Spinal cord (tissue), 10 donors: ENCODE measurements around the gene SERPINB5. TPM values are rescaled to one million over a fixed set of nuclear protein-coding genes. Genes with fewer than 3 reads are reported as not detected.

Source experiments
- DNase-seq, 6 donors: peaks; one replicate each; pipeline versions ENCODE4 v3.0.0 to v3.0.0-alpha.2; 2013 to 2015; ENCODE audit warnings: low spot score in 6 of 6, low read depth in 4 of 6
- H3K27ac ChIP-seq: one replicate; pipeline ENCODE4 v1.5.1; 2013; ENCODE audit warnings: low read depth, low read length, control low read depth
- H3K27me3 ChIP-seq: one replicate; pipeline ENCODE4 v1.6.1; 2013; ENCODE audit warnings: low read length; ENCODE audit not compliant: control insufficient read depth, insufficient read depth
- H3K36me3 ChIP-seq: one replicate; pipeline ENCODE4 v1.6.1; 2013; ENCODE audit warnings: low read length; ENCODE audit not compliant: control insufficient read depth, insufficient read depth
- H3K4me1 ChIP-seq: one replicate; pipeline ENCODE4 v1.6.1; 2013; ENCODE audit warnings: low read length; ENCODE audit not compliant: control insufficient read depth, insufficient read depth
- H3K4me3 ChIP-seq: one replicate; pipeline ENCODE4 v1.5.1; 2013; ENCODE audit warnings: low read depth, low read length, control low read depth
- H3K9me3 ChIP-seq: one replicate; pipeline ENCODE4 v1.6.1; 2013; ENCODE audit warnings: low read length; ENCODE audit not compliant: control insufficient read depth, insufficient read depth
- WGBS: methylation state at CpG from one replicate; pipeline ENCODE4 v1.1.5; 2013; ENCODE audit warnings: missing lambda C conversion rate; ENCODE audit not compliant: insufficient coverage; 5-methylcytosine and 5-hydroxymethylcytosine counted together
- polyA plus RNA-seq, 2 donors: library from polyadenylated mRNA; unstranded; fragments of 120-200 nt; gene quantifications; one replicate each; pipeline ENCODE4 v1.2.1, GENCODE V29; 2013; ENCODE audit not compliant: insufficient read length in 2 of 2
- total RNA-seq, 2 donors: library from RNA; depleted of rRNA in 1 of 2; stranded (reverse); fragments of 120-200 nt in 1 of 2; fragments of >200 nt in 1 of 2; gene quantifications; one replicate each; pipeline versions ENCODE4 v1.2.3 to v1.2.4, GENCODE V29; 2013 to 2014
- donor health status: healthy.

The SERPINB5 gene
- total and polyA plus RNA-seq, 4 donors: 0.20 TPM; not detected in 3

DNA sequence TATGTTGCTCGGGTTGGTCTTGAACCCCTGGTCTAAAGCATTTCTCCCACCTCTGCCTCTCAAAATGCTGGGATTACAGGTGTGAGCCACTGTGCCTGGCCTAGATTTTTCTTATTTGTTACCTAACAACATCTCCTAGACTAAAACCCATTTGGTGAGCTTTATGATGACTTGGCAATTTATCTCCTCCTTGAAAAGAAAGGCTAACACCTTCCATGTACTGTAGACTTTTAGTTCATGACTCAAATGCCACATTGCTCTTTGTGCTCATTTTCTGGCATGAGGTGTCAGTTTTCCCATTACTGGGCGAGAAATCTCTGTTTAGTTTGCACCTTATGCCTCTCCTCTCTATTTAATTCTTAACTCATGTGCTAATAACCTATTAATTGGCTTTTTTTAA is 12.3 kb upstream of the SERPINB5 start:
- no peak overlapping the region for H3K4me3 ChIP-seq

GRCh38 chr18:63465059-63465458 is 11.7 kb upstream of the SERPINB5 start:
- no peak for DNase-seq
- no peaks in the 10 kb centered on the region for H3K9me3 ChIP-seq
- H3K27ac ChIP-seq: no peak overlapping the region
- no peaks in the 10 kb centered on the region for H3K27me3 ChIP-seq
- no peaks in the 10 kb centered on the region for H3K4me1 ChIP-seq
- H3K36me3 ChIP-seq: no peaks in the 10 kb centered on the region
- WGBS: no CpG with 5 or more reads among the region's 2 CpGs
- H3K4me3 ChIP-seq: no peak overlapping the region

More for the DNA sequence above, 12.3 kb upstream of the SERPINB5 start:
- WGBS: no CpG with 5 or more reads among the region's 2 CpGs
- DNase-seq: no peak
- H3K36me3 ChIP-seq: no peaks in the 10 kb centered on the region
- H3K4me1 ChIP-seq: no peaks in the 10 kb centered on the region
- no peaks in the 10 kb centered on the region for H3K9me3 ChIP-seq
- no peaks in the 10 kb centered on the region for H3K27me3 ChIP-seq
- no peak overlapping the region for H3K27ac ChIP-seq

GRCh38 chr18:63467699-63468098 is 9.1 kb upstream of the SERPINB5 start:
- H3K27ac ChIP-seq: no peak overlapping the region
- DNase-seq: no peak

GRCh38 chr18:63468575-63468974 is 8.2 kb upstream of the SERPINB5 start:
- no peak overlapping the region for H3K4me3 ChIP-seq
- WGBS: no CpG with 5 or more reads among the region's 3 CpGs
- no peaks in the 10 kb centered on the region for H3K27me3 ChIP-seq
- no peaks in the 10 kb centered on the region for H3K36me3 ChIP-seq
- no peak overlapping the region for H3K27ac ChIP-seq
- no peak for DNase-seq
- H3K9me3 ChIP-seq: no peaks in the 10 kb centered on the region
- H3K4me1 ChIP-seq: no peaks in the 10 kb centered on the region

More at GRCh38 chr18:63467699-63468098, 9.1 kb upstream of the SERPINB5 start:
- no peaks in the 10 kb centered on the region for H3K9me3 ChIP-seq
- H3K4me3 ChIP-seq: no peak overlapping the region
- no peaks in the 10 kb centered on the region for H3K36me3 ChIP-seq
- H3K27me3 ChIP-seq: no peaks in the 10 kb centered on the region
- H3K4me1 ChIP-seq: no peaks in the 10 kb centered on the region
- 89% methylated on average over 4 of the region's 4 CpGs for WGBS

- 93% methylated on average over 8 of the region's 12 CpGs for WGBS
- Histone ChIP-seq H3K4me3 (no peak overlapping the region), H3K27ac (no peak overlapping the region), H3K9me3 (no peaks in the 10 kb centered on the region), H3K27me3 (no peaks in the 10 kb centered on the region), H3K4me1 (no peaks in the 10 kb centered on the region), H3K36me3 (no peaks in the 10 kb centered on the region)
- no peak for DNase-seq
These were observed 6.0 kb upstream of the SERPINB5 start for GRCh38 chr18:63470751-63471150.

GRCh38 chr18:63472380-63472779 is 4.4 kb upstream of the SERPINB5 start:
- WGBS: 94% methylated on average over 3 of the region's 5 CpGs
- no peak for DNase-seq

GRCh38 chr18:63477200-63477599 is 442 bp downstream of the SERPINB5 start:
- no peak overlapping the region for H3K27ac ChIP-seq
- H3K9me3 ChIP-seq: no peaks in the 10 kb centered on the region

More at GRCh38 chr18:63472380-63472779, 4.4 kb upstream of the SERPINB5 start:
- Histone ChIP-seq H3K36me3 (no peaks in the 10 kb centered on the region), H3K27me3 (no peaks in the 10 kb centered on the region), H3K9me3 (no peaks in the 10 kb centered on the region), H3K27ac (no peak overlapping the region), H3K4me1 (no peaks in the 10 kb centered on the region), H3K4me3 (no peak overlapping the region)

GRCh38 chr18:63477968-63478367 is 1.2 kb downstream of the SERPINB5 start:
- DNase-seq: no peak
- Histone ChIP-seq H3K27ac (no peak overlapping the region), H3K36me3 (no peaks in the 10 kb centered on the region), H3K4me1 (no peaks in the 10 kb centered on the region), H3K4me3 (no peak overlapping the region), H3K9me3 (no peaks in the 10 kb centered on the region), H3K27me3 (no peaks in the 10 kb centered on the region)
- 91% methylated on average over 4 of the region's 6 CpGs for WGBS

More at GRCh38 chr18:63477200-63477599, 442 bp downstream of the SERPINB5 start:
- Histone ChIP-seq H3K36me3 (no peaks in the 10 kb centered on the region), H3K27me3 (no peaks in the 10 kb centered on the region), H3K4me1 (no peaks in the 10 kb centered on the region), H3K4me3 (no peak overlapping the region)
- WGBS: 98% methylated on average over 6 of the region's 7 CpGs
- no peak for DNase-seq

DNA sequence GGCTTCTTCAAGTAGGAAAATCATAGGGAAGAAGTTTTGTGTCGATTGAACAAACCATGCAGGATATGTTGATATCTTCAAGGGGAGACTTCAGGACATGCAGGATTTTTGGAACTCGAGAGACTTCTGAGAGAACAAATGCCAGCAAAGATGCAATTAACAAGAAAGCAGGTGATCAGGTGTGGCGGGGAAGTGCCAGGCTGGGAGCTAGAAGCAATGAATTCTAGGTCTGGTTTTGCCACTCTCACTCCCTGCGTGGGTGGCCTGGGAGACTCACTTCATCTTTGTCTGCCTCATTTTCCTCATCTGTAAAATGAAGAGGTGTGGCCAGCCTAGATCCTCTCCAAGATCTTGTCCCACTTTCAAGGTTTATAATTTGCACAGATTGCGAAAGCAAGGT is 3.1 kb downstream of the SERPINB5 start:
- 96% methylated on average over 3 of the region's 5 CpGs for WGBS

GRCh38 chr18:63480476-63480875 is 3.7 kb downstream of the SERPINB5 start:
- WGBS: no CpG with 5 or more reads among the region's 1 CpG
- H3K4me3 ChIP-seq: no peak overlapping the region
- no peaks in the 10 kb centered on the region for H3K36me3 ChIP-seq
- no peaks in the 10 kb centered on the region for H3K4me1 ChIP-seq
- no peaks in the 10 kb centered on the region for H3K27me3 ChIP-seq
- H3K9me3 ChIP-seq: no peaks in the 10 kb centered on the region
- no peak overlapping the region for H3K27ac ChIP-seq
- DNase-seq: no peak

More for the DNA sequence above, 3.1 kb downstream of the SERPINB5 start:
- H3K9me3 ChIP-seq: no peaks in the 10 kb centered on the region
- no peaks in the 10 kb centered on the region for H3K4me1 ChIP-seq
- no peak overlapping the region for H3K27ac ChIP-seq
- H3K27me3 ChIP-seq: no peaks in the 10 kb centered on the region
- no peak overlapping the region for H3K4me3 ChIP-seq
- DNase-seq: no peak
- no peaks in the 10 kb centered on the region for H3K36me3 ChIP-seq
